Measurements from ENCODE around the gene XKRX. TPM values are rescaled to one million over a fixed set of nuclear protein-coding genes. Genes with fewer than 3 reads are reported as not detected.

Gene XKRX
- total and polyA plus RNA-seq, 2 of the 8 experiments (the other 6 are each of a cell fraction or from before 2014, with no cell fraction given): 0.70 to 1.3 TPM

DNA sequence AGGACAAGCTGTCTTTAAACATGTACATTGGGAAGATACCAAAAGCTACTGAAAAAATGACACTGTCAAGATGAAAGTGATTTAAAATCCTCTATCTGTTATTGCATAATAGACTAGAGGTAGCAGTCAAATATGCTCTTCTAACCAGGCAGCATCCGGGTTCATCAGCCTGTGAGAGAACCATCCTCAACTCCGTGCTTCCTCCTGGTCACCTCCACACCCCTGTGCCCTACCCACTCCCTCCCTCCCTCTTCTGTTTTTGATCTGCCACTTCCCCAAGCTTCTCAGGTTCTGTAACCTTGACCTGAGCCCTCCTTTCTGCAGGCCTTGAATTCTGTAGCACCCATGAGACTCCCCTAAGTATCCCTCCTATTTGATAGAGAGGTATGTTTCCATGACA lies 60.4 kb downstream of the XKRX start:
- H3K9me3 ChIP-seq (ENCODE audit: insufficient read depth in 2 of 2, low read depth in 1 of 2, low read length in 1 of 2): no peaks in the 10 kb centered on the region

More for the DNA sequence above, 60.4 kb downstream of the XKRX start:
- Histone ChIP-seq H2BK20ac (ENCODE audit: low read length) (no peak overlapping the region), H3K18ac (ENCODE audit: extremely low read depth, low read length) (no peak overlapping the region), H4K20me1 (replicated peaks in 1 of 2; ENCODE audit: control insufficient read depth in 1 of 2, insufficient read depth in 2 of 2, low read length in 2 of 2) (no peaks in the 10 kb centered on the region), H2BK120ac (replicated peaks; ENCODE audit: low read depth, low read length) (no peak overlapping the region), H3K4me2 (ENCODE audit: insufficient read depth in 1 of 2, low read depth in 2 of 2, low read length in 2 of 2) (no peak overlapping the region), H3K56ac (replicated peaks; ENCODE audit: insufficient read length, low read depth, low read length) (no peak overlapping the region), H3K9ac (replicated peaks in 1 of 4; ENCODE audit: extremely low read depth in 1 of 4, low read depth in 3 of 4, low read length in 3 of 4) (no peak overlapping the region), H4K8ac (ENCODE audit: extremely low read depth, insufficient read depth, low read length) (no peak overlapping the region), H3K23ac (ENCODE audit: insufficient read length) (no peak overlapping the region), H4K91ac (replicated peaks; ENCODE audit: insufficient read length, low read length) (no peak overlapping the region), H3K27me3 (replicated peaks in 1 of 4; ENCODE audit: control insufficient read depth in 3 of 4, extremely low read depth in 1 of 4, insufficient read depth in 3 of 4, low read length in 3 of 4) (no peaks in the 10 kb centered on the region), H3K14ac (ENCODE audit: insufficient read length) (no peak overlapping the region), H3K4me3 (ENCODE audit: extremely low read depth in 1 of 4, insufficient read depth in 2 of 4, low read depth in 3 of 4, low read length in 4 of 4) (no peak overlapping the region), H2BK5ac (ENCODE audit: low read depth, low read length) (no peak overlapping the region), H3K36me3 (ENCODE audit: control insufficient read depth in 2 of 4, insufficient read depth in 4 of 4, low read length in 3 of 4) (no peaks in the 10 kb centered on the region), H3K4me1 (replicated peaks in 1 of 4; ENCODE audit: control insufficient read depth in 3 of 4, insufficient read depth in 4 of 4, low read length in 3 of 4) (no peaks in the 10 kb centered on the region), H2BK12ac (ENCODE audit: low read depth, low read length) (no peak overlapping the region), H3K79me1 (ENCODE audit: low read depth, low read length) (no peaks in the 10 kb centered on the region), H3K79me2 (ENCODE audit: control insufficient read depth in 1 of 2, insufficient read depth in 2 of 2, low read length in 2 of 2) (no peaks in the 10 kb centered on the region), H3K23me2 (ENCODE audit: low read depth, low read length) (no peaks in the 10 kb centered on the region), H2BK15ac (ENCODE audit: low read length) (no peak overlapping the region), H2AFZ (ENCODE audit: low read length) (no peak overlapping the region), H2AK5ac (ENCODE audit: low read depth, low read length) (no peak overlapping the region), H4K5ac (ENCODE audit: insufficient read length, low read depth, low read length) (no peak overlapping the region), H3K27ac (ENCODE audit: low read depth, low read length) (no peak overlapping the region), H3K4ac (replicated peaks; ENCODE audit: insufficient read length, low read depth, low read length) (no peak overlapping the region)
- DNase-seq (ENCODE audit: low read depth in 1 of 2, low spot score in 2 of 2) (no peak), FAIRE-seq (no peak)
- POLR2A ChIA-PET (ENCODE audit: partially characterized antibody): no interaction called here
- 100% methylated on average over 2 of the region's 2 CpGs; no CpG with 5 or more reads in 1 of the 2 experiments for WGBS, 2 experiments (ENCODE audit: extremely low coverage in 1 of 2, insufficient coverage in 1 of 2, insufficient read length in 1 of 2, insufficient replicate concordance in 2 of 2, low coverage in 1 of 2, low lambda C conversion rate in 2 of 2, missing lambda C conversion rate in 1 of 2)
- TF ChIP-seq BACH1 (IDR thresholded peaks at IDR 0.05; ENCODE audit: low read length) (no peak), POLR2AphosphoS5 (IDR thresholded peaks at IDR 0.05; ENCODE audit: low read depth, low read length) (no peak), CHD2 (IDR thresholded peaks at IDR 0.05; ENCODE audit: low read length) (no peak), SRF (IDR thresholded peaks at IDR 0.05; ENCODE audit: low read depth, low read length) (no peak)
- CTCF ChIA-PET (ENCODE audit: partially characterized antibody): interaction anchor here (0.6 kb wide), 1 partner anchor 10 kb away, joined by 3 read pairs; no protein-coding TSS in a partner anchor
